SK-N-SH treated with all-trans-retinoic acid at 6 μM for 48 hours (cell line): ENCODE measurements around the gene CLCN6.

ENCODE experiments used
- ATAC-seq: fragments of 200-7000 bp; cut with Tn5 transposase; 3 replicates; pipeline ENCODE4 v1.9.1; 2020; ENCODE audit warnings: mild to moderate bottlenecking, moderate library complexity
- ARNTL ChIP-seq: fragments of 450-650 bp; formaldehyde crosslinking; IDR thresholded peaks from 2 replicates; pipeline ENCODE4 v1.5.0; 2020; ENCODE audit warnings: low read depth, mild to moderate bottlenecking, moderate library complexity, borderline replicate concordance
- CSDC2 ChIP-seq: fragments of 250-450 bp; sonication (Bioruptor Pico); IDR thresholded peaks from 2 replicates; pipeline ENCODE4 v1.5.0; 2020; ENCODE audit warnings: mild to moderate bottlenecking, moderate library complexity
- ESRRG ChIP-seq: fragments of 250-450 bp; sonication (Bioruptor Pico); IDR thresholded peaks from 2 replicates; pipeline ENCODE4 v1.6.1; 2021; ENCODE audit warnings: mild to moderate bottlenecking
- ISL1 ChIP-seq: fragments of 250-450 bp; sonication (Bioruptor Pico); IDR thresholded peaks from 2 replicates; pipeline ENCODE4 v2.1.2; 2022; ENCODE audit warnings: mild to moderate bottlenecking, moderate library complexity
- OSR1 ChIP-seq: fragments of 250-450 bp; sonication (Bioruptor Pico); IDR thresholded peaks from 2 replicates; pipeline ENCODE4 v1.8.0; 2022; ENCODE audit warnings: moderate library complexity, mild to moderate bottlenecking, inconsistent platforms
- POU6F1 ChIP-seq: fragments of 250-450 bp; sonication (Bioruptor Pico); IDR thresholded peaks from 2 replicates; pipeline ENCODE4 v1.8.0; 2021; ENCODE audit warnings: low read depth, mild to moderate bottlenecking, moderate library complexity, borderline replicate concordance
- PPARA ChIP-seq: fragments of 250-450 bp; sonication (Bioruptor Pico); IDR thresholded peaks from 2 replicates; pipeline ENCODE4 v1.5.0; 2020; ENCODE audit warnings: mild to moderate bottlenecking, borderline replicate concordance
- RARB ChIP-seq: fragments of 250-450 bp; sonication (Bioruptor Pico); IDR thresholded peaks from 2 replicates; pipeline ENCODE4 v1.8.0; 2021; ENCODE audit warnings: mild to moderate bottlenecking, moderate library complexity
- SNAI2 ChIP-seq: fragments of 250-450 bp; sonication (Bioruptor Pico); IDR thresholded peaks from 2 replicates; pipeline ENCODE4 v1.5.0; 2020; ENCODE audit warnings: mild to moderate bottlenecking, moderate library complexity
- TCF4 ChIP-seq: fragments of 250-450 bp; sonication (Bioruptor Pico); IDR thresholded peaks from 2 replicates; pipeline ENCODE4 v1.8.0; 2021; ENCODE audit warnings: mild to moderate bottlenecking, moderate library complexity, borderline replicate concordance
- TOX ChIP-seq: fragments of 250-450 bp; sonication (Bioruptor Pico); IDR thresholded peaks from 2 replicates; pipeline ENCODE4 v1.8.0; 2021; ENCODE audit warnings: mild to moderate bottlenecking, moderate library complexity, borderline replicate concordance
- TSHZ2 ChIP-seq: fragments of 250-450 bp; sonication (Bioruptor Pico); IDR thresholded peaks from 2 replicates; pipeline ENCODE4 v1.5.0; 2020; ENCODE audit warnings: mild to moderate bottlenecking, moderate library complexity
- ZC3H10 ChIP-seq: fragments of 250-450 bp; sonication (Bioruptor Pico); IDR thresholded peaks from 2 replicates; pipeline ENCODE4 v1.5.1; 2021; ENCODE audit warnings: mild to moderate bottlenecking, moderate library complexity
- ZFP3 ChIP-seq: fragments of 250-450 bp; sonication (Bioruptor Pico); IDR thresholded peaks from 2 replicates; pipeline ENCODE4 v1.5.0; 2020; ENCODE audit warnings: mild to moderate bottlenecking, moderate library complexity
- ZFP30 ChIP-seq: fragments of 450-650 bp; formaldehyde crosslinking; IDR thresholded peaks from 2 replicates; pipeline ENCODE4 v1.5.0; 2022; ENCODE audit warnings: mild to moderate bottlenecking, moderate library complexity
- ZNF565 ChIP-seq: fragments of 450-650 bp; formaldehyde crosslinking; conservative IDR thresholded peaks from 2 replicates; pipeline ENCODE4 v1.5.0; 2020; ENCODE audit warnings: low read depth, mild to moderate bottlenecking, moderate library complexity
- ZNF70 ChIP-seq: fragments of 450-650 bp; formaldehyde crosslinking; IDR thresholded peaks from 2 replicates; pipeline ENCODE4 v1.5.0; 2020; ENCODE audit warnings: mild to moderate bottlenecking, moderate library complexity
- ZNF8 ChIP-seq: fragments of 450-650 bp; formaldehyde crosslinking; IDR thresholded peaks from 2 replicates; pipeline ENCODE4 v1.5.0; 2020; ENCODE audit warnings: mild to moderate bottlenecking, moderate library complexity
- TF ChIP-seq, protein P1 (sequence below): fragments of 250-450 bp; sonication (Bioruptor Pico); IDR thresholded peaks from 2 replicates; pipeline ENCODE4 v1.5.1; 2021; ENCODE audit warnings: mild to moderate bottlenecking, moderate library complexity
- TF ChIP-seq, protein P2 (sequence below): fragments of 250-450 bp; sonication (Bioruptor Pico); IDR thresholded peaks from 2 replicates; pipeline ENCODE4 v1.5.1; 2020; ENCODE audit warnings: low read depth, mild to moderate bottlenecking, moderate library complexity
- TF ChIP-seq, protein P3 (sequence below): fragments of 250-450 bp; sonication (Bioruptor Pico); IDR thresholded peaks from 2 replicates; pipeline ENCODE4 v1.8.0; 2020; ENCODE audit warnings: mild to moderate bottlenecking, moderate library complexity, borderline replicate concordance

CLCN6 gene

DNA sequence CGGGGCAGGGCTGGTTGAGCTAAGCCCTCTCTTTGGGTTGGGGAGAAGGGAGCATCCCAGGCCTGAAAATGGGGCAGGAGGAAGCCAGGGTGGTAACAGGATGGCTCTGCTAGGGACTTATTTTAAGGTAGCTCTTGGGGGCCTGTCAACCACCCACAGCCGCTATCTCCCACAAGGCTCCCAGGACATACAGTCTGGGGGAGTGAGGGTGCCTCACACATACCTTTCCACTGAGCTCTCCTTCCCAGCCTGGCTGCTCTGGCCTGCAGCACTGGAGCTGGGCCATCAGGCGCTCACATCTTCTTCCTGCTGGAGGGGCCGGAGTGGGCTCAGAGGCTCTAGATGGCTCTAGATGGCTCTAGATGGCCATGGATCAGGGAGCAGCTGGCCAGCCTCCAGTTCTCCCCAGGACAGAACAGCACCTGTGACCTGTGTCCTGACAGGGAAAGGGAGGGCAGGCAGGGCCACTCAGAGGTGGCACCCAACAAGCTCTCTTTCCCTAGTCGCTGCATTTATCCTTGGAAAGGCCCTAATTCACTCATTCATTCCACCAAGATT lies 63.7 kb downstream of the CLCN6 start (continued):
- TF ChIP-seq POU6F1 (CRISPR knock-in tag) = no peak
- no peak for TF ChIP-seq OSR1 (CRISPR knock-in tag)
- TF ChIP-seq ZNF565 = no peak

- no peak for ATAC-seq
- TF ChIP-seq TSHZ2 (CRISPR knock-in tag) = no peak
- TF ChIP-seq ZFP3 (CRISPR knock-in tag) = no peak
- no peak for TF ChIP-seq CSDC2 (CRISPR knock-in tag)
- TF ChIP-seq, protein P1, sequence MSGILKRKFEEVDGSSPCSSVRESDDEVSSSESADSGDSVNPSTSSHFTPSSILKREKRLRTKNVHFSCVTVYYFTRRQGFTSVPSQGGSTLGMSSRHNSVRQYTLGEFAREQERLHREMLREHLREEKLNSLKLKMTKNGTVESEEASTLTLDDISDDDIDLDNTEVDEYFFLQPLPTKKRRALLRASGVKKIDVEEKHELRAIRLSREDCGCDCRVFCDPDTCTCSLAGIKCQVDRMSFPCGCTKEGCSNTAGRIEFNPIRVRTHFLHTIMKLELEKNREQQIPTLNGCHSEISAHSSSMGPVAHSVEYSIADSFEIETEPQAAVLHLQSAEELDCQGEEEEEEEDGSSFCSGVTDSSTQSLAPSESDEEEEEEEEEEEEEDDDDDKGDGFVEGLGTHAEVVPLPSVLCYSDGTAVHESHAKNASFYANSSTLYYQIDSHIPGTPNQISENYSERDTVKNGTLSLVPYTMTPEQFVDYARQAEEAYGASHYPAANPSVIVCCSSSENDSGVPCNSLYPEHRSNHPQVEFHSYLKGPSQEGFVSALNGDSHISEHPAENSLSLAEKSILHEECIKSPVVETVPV (CRISPR knock-in tag) = no peak
- no peak for TF ChIP-seq ARNTL
- TF ChIP-seq, protein P2, sequence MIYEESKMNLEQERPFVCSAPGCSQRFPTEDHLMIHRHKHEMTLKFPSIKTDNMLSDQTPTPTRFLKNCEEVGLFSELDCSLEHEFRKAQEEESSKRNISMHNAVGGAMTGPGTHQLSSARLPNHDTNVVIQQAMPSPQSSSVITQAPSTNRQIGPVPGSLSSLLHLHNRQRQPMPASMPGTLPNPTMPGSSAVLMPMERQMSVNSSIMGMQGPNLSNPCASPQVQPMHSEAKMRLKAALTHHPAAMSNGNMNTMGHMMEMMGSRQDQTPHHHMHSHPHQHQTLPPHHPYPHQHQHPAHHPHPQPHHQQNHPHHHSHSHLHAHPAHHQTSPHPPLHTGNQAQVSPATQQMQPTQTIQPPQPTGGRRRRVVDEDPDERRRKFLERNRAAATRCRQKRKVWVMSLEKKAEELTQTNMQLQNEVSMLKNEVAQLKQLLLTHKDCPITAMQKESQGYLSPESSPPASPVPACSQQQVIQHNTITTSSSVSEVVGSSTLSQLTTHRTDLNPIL = no peak
- TF ChIP-seq TOX (CRISPR knock-in tag) = no peak
- no peak for TF ChIP-seq ZNF8 (CRISPR knock-in tag)
- no peak for TF ChIP-seq ISL1 (CRISPR knock-in tag)
- no peak for TF ChIP-seq ZFP30
- TF ChIP-seq, protein P3, sequence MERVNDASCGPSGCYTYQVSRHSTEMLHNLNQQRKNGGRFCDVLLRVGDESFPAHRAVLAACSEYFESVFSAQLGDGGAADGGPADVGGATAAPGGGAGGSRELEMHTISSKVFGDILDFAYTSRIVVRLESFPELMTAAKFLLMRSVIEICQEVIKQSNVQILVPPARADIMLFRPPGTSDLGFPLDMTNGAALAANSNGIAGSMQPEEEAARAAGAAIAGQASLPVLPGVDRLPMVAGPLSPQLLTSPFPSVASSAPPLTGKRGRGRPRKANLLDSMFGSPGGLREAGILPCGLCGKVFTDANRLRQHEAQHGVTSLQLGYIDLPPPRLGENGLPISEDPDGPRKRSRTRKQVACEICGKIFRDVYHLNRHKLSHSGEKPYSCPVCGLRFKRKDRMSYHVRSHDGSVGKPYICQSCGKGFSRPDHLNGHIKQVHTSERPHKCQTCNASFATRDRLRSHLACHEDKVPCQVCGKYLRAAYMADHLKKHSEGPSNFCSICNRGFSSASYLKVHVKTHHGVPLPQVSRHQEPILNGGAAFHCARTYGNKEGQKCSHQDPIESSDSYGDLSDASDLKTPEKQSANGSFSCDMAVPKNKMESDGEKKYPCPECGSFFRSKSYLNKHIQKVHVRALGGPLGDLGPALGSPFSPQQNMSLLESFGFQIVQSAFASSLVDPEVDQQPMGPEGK (CRISPR knock-in tag) = no peak
- no peak for TF ChIP-seq ZNF70 (CRISPR knock-in tag)
- TF ChIP-seq PPARA (CRISPR knock-in tag) = no peak
- TF ChIP-seq ZC3H10 (CRISPR knock-in tag) = no peak
- TF ChIP-seq OSR1 (CRISPR knock-in tag) = no peak
- no peak for TF ChIP-seq ESRRG
- TF ChIP-seq TCF4 (CRISPR knock-in tag) = no peak
- no peak for TF ChIP-seq POU6F1 (CRISPR knock-in tag)
- TF ChIP-seq SNAI2 = no peak
- no peak for TF ChIP-seq RARB (CRISPR knock-in tag)
Observed at GRCh38 chr1:11872545-11872944, 66.6 kb downstream of the CLCN6 start.
